Glutamatergic neuron (in vitro differentiated cells): ENCODE data around the gene HNRNPUL1. TPM values are rescaled to one million over a fixed set of nuclear protein-coding genes. Genes with fewer than 3 reads are reported as not detected.
A peak's percentile ranks its signal among the peaks of the same experiment; 100 is the strongest.

ENCODE experiments used
- DNase-seq: peaks from one replicate; pipeline ENCODE4 v3.0.0; 2022
- H3K27ac Mint-ChIP-seq: one replicate; pipeline ENCODE4 v1.8.0; 2020; ENCODE audit warnings: mild to moderate bottlenecking, mixed read lengths, inconsistent platforms; ENCODE audit not compliant: unreplicated experiment
- H3K27me3 Mint-ChIP-seq: one replicate; pipeline ENCODE4 v1.8.0; 2020; ENCODE audit warnings: mild to moderate bottlenecking, moderate library complexity, mixed read lengths, inconsistent platforms; ENCODE audit not compliant: unreplicated experiment
- H3K36me3 Mint-ChIP-seq: one replicate; pipeline ENCODE4 v1.8.0; 2020; ENCODE audit warnings: mild to moderate bottlenecking, mixed read lengths, inconsistent platforms; ENCODE audit not compliant: unreplicated experiment
- H3K4me1 Mint-ChIP-seq: one replicate; pipeline ENCODE4 v1.8.0; 2020; ENCODE audit warnings: mild to moderate bottlenecking, low read depth, mixed read lengths, inconsistent platforms; ENCODE audit not compliant: unreplicated experiment
- H3K4me3 Mint-ChIP-seq: one replicate; pipeline ENCODE4 v1.8.0; 2020; ENCODE audit warnings: mild to moderate bottlenecking, mixed read lengths, inconsistent platforms; ENCODE audit not compliant: unreplicated experiment
- H3K9me3 Mint-ChIP-seq: one replicate; pipeline ENCODE4 v1.8.0; 2020; ENCODE audit warnings: mild to moderate bottlenecking, moderate library complexity, mixed read lengths, inconsistent platforms; ENCODE audit not compliant: unreplicated experiment
- total RNA-seq: library from RNA; stranded (reverse); fragmentation: NEBNext Ultra II Directional; extraction: Animal tissue kit (Norgen Biotek cat#: 25700); gene quantifications from one replicate; pipeline ENCODE4 v1.2.1, GENCODE V29; 2021; ENCODE audit not compliant: unreplicated experiment
- TF ChIP-seq, protein P1 (sequence below): fragments of 200-600 bp; sonication (generic); IDR thresholded peaks from one replicate; pipeline ENCODE4 v1.5.0; 2021; ENCODE audit not compliant: partially characterized antibody, unreplicated experiment

HNRNPUL1 gene
- total RNA-seq, 1 donor from 2014 or later: 201 TPM

DNA sequence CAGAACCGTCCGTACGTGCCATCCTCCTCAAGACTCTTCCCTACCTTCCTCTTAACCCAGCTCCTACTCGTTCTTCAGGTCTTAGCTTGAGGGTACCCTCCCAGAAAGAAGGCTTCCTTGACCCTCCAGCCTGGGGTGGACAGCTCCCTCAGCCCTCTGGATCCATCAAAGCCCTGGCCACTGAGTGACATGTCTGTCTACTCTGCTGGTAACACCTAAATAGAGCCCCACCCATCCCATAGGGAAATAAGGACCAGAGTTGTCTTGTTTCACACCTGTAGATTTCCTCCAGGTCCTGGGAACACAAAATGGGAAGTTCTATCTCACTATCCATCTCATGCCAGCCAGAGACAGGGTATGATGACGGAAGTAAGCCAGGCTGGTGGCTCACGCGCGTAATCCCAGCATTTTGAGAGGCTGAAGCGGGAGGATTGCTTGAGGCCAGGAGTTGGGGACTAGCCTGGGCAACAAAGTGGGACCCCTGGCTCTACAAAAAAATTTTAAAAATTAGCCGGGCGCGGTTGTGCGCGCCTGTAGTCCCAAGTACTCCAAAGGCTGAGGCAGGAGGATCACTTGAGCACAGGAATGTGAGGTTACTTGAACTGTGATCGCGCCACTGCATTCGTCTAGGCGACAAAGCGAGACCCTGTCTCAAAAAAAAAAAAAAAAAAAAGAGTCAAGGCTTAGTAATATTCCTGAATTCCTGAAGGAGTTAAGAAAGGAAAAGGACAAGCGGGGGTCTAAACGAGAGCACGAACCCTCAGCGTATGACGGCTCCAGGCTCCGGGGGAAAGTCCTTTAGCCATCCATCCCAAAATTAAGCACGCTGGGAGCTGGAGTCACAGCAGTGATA lies 45.2 kb downstream of the HNRNPUL1 start:
- DNase-seq: no peak
- peak overlapping the region; percentile 99 for H3K27ac Mint-ChIP-seq
- peaks cover 24% of the 10 kb centered on the region for H3K9me3 Mint-ChIP-seq
- TF ChIP-seq, protein P1, sequence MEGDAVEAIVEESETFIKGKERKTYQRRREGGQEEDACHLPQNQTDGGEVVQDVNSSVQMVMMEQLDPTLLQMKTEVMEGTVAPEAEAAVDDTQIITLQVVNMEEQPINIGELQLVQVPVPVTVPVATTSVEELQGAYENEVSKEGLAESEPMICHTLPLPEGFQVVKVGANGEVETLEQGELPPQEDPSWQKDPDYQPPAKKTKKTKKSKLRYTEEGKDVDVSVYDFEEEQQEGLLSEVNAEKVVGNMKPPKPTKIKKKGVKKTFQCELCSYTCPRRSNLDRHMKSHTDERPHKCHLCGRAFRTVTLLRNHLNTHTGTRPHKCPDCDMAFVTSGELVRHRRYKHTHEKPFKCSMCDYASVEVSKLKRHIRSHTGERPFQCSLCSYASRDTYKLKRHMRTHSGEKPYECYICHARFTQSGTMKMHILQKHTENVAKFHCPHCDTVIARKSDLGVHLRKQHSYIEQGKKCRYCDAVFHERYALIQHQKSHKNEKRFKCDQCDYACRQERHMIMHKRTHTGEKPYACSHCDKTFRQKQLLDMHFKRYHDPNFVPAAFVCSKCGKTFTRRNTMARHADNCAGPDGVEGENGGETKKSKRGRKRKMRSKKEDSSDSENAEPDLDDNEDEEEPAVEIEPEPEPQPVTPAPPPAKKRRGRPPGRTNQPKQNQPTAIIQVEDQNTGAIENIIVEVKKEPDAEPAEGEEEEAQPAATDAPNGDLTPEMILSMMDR: no peak
- H3K27me3 Mint-ChIP-seq: peaks cover 11% of the 10 kb centered on the region
- peaks cover 21% of the 10 kb centered on the region for H3K4me1 Mint-ChIP-seq
- H3K36me3 Mint-ChIP-seq: peaks cover 7% of the 10 kb centered on the region
- H3K4me3 Mint-ChIP-seq: peak overlapping the region; percentile 96

DNA sequence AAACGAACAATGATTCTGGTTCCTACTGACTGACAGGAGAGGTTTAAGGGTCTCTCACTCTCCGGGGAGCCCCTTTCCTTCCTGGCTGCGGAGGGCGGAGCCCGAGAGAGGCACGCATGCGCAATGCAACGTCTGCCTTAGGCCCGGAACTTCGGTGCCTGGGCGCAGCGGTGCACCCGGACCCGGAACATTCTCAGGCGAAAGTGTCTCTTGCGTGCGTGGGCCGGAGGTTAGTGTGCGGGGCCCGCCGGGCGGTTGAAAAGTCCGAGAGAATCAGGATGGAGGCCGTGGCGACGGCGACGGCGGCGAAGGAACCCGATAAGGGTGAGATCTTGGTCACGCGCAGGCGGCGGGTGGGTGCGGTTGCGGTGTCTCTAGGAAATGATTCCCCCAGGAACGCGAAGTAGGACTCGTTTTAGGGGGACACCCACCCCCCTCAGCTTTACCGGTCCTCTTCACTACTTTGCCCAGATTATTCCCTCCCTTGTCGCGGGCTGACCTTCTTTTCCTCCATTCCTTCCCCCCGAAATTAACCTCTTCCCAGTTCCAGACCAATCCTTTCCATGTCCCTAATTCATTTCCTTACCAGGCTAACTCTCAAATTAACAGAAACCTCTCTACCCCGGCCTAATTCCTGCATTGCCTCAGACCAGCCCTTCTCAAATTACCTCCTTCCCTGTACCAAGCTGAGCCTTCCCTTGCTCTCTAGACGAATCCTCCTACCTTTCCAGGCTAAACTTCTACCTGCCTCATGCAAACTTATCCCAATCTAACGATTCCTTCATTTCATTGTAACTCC lies 46.1 kb downstream of the HNRNPUL1 start, which contains the start of gene CCDC97:
Gene CCDC97, plus strand, starts transcription at position 140 of the 799 bp plus-strand sequence. Its CDS starts 139 bp downstream, at position 279.
- Mint-ChIP-seq H3K27ac (peak within 1 kb of the TSS; percentile 99), H3K36me3 (peaks cover 7% of the 10 kb centered on the region)

DNA sequence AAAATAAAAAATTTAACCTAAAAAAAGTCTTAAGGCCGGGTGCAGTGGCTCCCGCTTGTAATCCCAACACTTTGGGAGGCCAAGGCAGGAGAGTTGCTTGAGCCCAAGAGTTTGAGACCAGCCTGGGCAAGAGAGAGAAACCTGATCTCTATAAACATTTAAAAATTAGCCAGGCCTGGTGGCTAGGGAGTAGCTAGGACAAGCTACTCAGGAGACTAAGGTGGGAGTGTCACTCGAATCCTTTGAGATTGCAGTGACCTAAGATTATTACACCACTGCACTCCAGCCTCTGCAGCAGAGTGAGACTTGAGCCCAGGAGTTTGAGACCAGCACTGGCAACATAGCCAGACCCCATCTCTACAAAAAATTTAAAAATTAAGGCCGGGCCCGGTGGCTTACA lies 46.9 kb downstream of the HNRNPUL1 start:
- H3K4me3 Mint-ChIP-seq: peak overlapping the region; percentile 96
- H3K36me3 Mint-ChIP-seq: peaks cover 9% of the 10 kb centered on the region
- DNase-seq: no peak
- peaks cover 21% of the 10 kb centered on the region for H3K4me1 Mint-ChIP-seq
- H3K27ac Mint-ChIP-seq: no peak overlapping the region
- TF ChIP-seq, protein P1: no peak
- peaks cover 22% of the 10 kb centered on the region for H3K9me3 Mint-ChIP-seq
- peaks cover 10% of the 10 kb centered on the region for H3K27me3 Mint-ChIP-seq

More for the DNA sequence above, 46.1 kb downstream of the HNRNPUL1 start, which contains the start of gene CCDC97:
- Mint-ChIP-seq H3K27me3 (peaks cover 10% of the 10 kb centered on the region), H3K9me3 (peaks cover 24% of the 10 kb centered on the region), H3K4me1 (peaks cover 21% of the 10 kb centered on the region), H3K4me3 (peak within 1 kb of the TSS; percentile 96)
- TF ChIP-seq, protein P1: no peak
- DNase-seq: peak; percentile 91

DNA sequence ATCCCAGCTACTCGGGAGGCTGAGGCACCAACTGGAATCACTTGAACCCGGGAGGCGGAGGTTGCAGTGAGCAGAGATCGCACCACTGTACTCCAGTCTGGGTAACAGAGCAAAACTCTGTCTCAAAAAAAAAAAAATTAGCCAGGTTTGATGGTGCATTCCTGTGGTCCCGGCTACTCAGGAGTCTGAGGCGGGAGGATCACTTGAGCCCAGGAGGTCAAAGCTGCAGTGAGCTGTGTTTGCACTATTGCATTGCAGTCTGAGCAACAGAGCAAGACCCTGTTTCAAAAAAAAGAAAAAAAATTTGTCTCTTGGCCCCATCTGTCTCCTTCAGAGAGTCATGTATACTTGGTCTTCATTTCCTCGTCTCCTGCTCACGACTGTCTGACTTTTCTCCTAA lies 47.4 kb downstream of the HNRNPUL1 start:
- peaks cover 22% of the 10 kb centered on the region for H3K9me3 Mint-ChIP-seq
- H3K4me3 Mint-ChIP-seq: peak overlapping the region; percentile 96
- H3K27me3 Mint-ChIP-seq: peaks cover 10% of the 10 kb centered on the region
- H3K36me3 Mint-ChIP-seq: peaks cover 12% of the 10 kb centered on the region
- no peak overlapping the region for H3K27ac Mint-ChIP-seq
- TF ChIP-seq, protein P1: no peak
- peaks cover 21% of the 10 kb centered on the region for H3K4me1 Mint-ChIP-seq
- DNase-seq: no peak
